Measurements from ENCODE around the gene CDK8. TPM values are rescaled to one million over a fixed set of nuclear protein-coding genes. Genes with fewer than 3 reads are reported as not detected.

Gene CDK8
- total and polyA plus RNA-seq, 2 donors (not counting 3 experiments of a cell fraction or from before 2014, with no cell fraction given): 12.2 to 13.3 TPM

DNA sequence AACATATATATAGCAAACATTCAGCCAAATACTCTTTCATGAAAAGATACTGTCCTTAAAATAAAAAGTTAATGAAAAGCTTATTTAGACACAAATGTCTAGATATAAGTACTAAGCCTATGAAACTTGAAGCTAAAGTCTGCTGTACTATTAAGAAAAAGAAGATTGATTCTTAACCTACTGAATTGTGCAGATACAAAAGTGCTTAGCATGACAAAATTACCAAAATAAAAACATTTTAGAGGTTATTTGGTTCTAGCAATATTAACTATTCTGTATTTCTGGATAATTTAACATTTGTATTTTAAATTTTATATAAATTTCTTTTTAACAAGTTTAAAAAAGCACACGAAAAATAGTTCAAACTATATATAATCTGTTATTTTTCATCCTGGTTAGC is 40.6 kb upstream of the CDK8 start:
- H3K4me2 ChIP-seq (ENCODE audit: insufficient read depth, low read length): no peak overlapping the region
- dilution Hi-C loops (cut with MboI; ENCODE audit: extremely low pct_ligation_motif_present, low sequenced_read_pairs) (no loop called here), intact Hi-C loops (cut with micrococcal nuclease) (no loop called here)
- TF ChIP-seq POLR2A (IDR thresholded peaks at IDR 0.05; ENCODE audit: low read depth, low read length) (no peak), POLR2AphosphoS5 (IDR thresholded peaks at IDR 0.05; ENCODE audit: insufficient read depth, low read depth, low read length) (no peak), EZH2 (IDR thresholded peaks at IDR 0.05; ENCODE audit: borderline replicate concordance, low read depth, low read length, severe bottlenecking) (no peak), MYC (IDR thresholded peaks at IDR 0.05; ENCODE audit: low read depth, low read length) (no peak), MAX (IDR thresholded peaks at IDR 0.05; ENCODE audit: insufficient read depth, insufficient read length) (no peak), GATA2 (IDR thresholded peaks at IDR 0.05; ENCODE audit: insufficient read depth, insufficient read length, low read depth, low read length) (no peak), FOS (IDR thresholded peaks at IDR 0.05; ENCODE audit: borderline replicate concordance, insufficient read depth, low read length) (no peak), CTCF (IDR thresholded peaks at IDR 0.05; ENCODE audit: extremely low read depth in 1 of 2, insufficient read depth in 1 of 2, low read depth in 1 of 2, low read length in 2 of 2) (no peak), JUN (IDR thresholded peaks at IDR 0.05; ENCODE audit: borderline replicate concordance, insufficient read depth, insufficient read length, low read depth) (no peak)
- H3K27me3 ChIP-seq (ENCODE audit: control insufficient read depth in 2 of 2, insufficient read depth in 2 of 2, low read length in 2 of 2): no peaks in the 10 kb centered on the region
- H3K9me1 ChIP-seq (replicated peaks; ENCODE audit: control insufficient read depth, extremely low read depth, insufficient read depth, low read length): no peaks in the 10 kb centered on the region
- no peaks in the 10 kb centered on the region for H3K4me1 ChIP-seq (ENCODE audit: control insufficient read depth, extremely low read depth, insufficient read depth, low read length)
- POLR2A ChIA-PET: no interaction called here
- H4K20me1 ChIP-seq (replicated peaks; ENCODE audit: control insufficient read depth, extremely low read depth, insufficient read depth, low read length): no peaks in the 10 kb centered on the region
- CTCF ChIA-PET: interaction anchor here (1.3 kb wide), 1 partner anchor 485 kb away, joined by 5 read pairs; no protein-coding TSS in a partner anchor
- H3K36me3 ChIP-seq (ENCODE audit: control insufficient read depth in 2 of 2, extremely low read depth in 1 of 2, insufficient read depth in 2 of 2, low read length in 2 of 2): peaks cover 23 to 43% of the 10 kb centered on the region in 2 experiments
- H3K4me3 ChIP-seq (replicated peaks in 1 of 3; ENCODE audit: insufficient read depth in 1 of 3, low read depth in 1 of 3, low read length in 3 of 3): no peak overlapping the region
- H2AFZ ChIP-seq (ENCODE audit: low read depth, low read length): no peak overlapping the region
- H3K79me2 ChIP-seq (ENCODE audit: control insufficient read depth, insufficient read depth, low read length): no peaks in the 10 kb centered on the region
- H3K27ac ChIP-seq (ENCODE audit: insufficient read depth, low read depth, low read length): no peak overlapping the region
- no TSS peak for BruUV-seq (replicated peaks)
- H3K9me3 ChIP-seq (replicated peaks; ENCODE audit: control insufficient read depth, insufficient read depth, low read length): no peaks in the 10 kb centered on the region
- no peak overlapping the region for H3K9ac ChIP-seq (replicated peaks; ENCODE audit: extremely low read depth, insufficient read depth, low read length)
- FAIRE-seq: no peak
- no peak for DNase-seq (ENCODE audit: low read depth, low spot score)
